GM21526 (cell line): ENCODE measurements around the gene GPHN.

Experiments
- ATAC-seq: cut with Tn5 transposase; IDR thresholded peaks from one replicate; pipeline ENCODE4 v1.9.1; 2021; ENCODE audit warnings: moderate library complexity; ENCODE audit not compliant: unreplicated experiment, low FRiP score

The GPHN gene

DNA sequence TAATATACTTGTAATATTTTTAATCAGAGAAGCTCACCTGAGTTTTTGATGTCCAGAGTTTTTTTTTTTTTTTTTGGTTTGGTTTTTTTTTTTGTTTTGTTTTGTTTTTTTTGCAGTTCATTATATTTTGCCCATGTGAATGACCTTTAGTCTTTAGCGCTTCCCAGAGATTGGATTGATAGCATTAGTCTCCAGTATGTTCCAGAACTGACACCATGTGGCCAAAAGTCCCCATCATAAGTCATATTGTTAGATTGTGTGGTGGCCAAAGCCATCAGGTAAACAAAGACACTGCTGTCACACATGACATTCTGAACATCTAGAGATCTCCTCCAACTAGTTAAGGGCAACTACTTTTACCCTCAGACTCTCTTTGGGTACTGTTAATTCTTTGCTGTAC lies 408.5 kb downstream of the GPHN start:
- ATAC-seq, result no peak

DNA sequence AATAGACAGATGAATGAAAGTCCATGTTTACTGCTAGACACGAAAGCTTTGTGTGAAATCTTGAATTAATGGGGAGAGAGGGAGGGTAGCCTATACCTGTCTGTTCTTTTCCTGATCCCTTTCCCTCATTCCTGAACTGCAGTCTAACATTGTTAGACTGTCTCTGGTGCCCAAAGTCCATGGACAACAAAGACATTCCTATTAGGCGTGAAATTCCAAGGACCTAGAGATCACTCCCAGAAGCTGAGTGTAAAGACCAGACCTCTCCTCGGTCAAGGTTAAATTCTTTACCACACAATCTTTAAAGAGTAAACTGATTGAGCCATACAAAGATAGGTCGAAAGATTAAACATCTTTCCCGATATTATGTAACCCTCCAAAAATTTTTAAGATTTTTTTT lies 410.6 kb downstream of the GPHN start:
- no peak for ATAC-seq

DNA sequence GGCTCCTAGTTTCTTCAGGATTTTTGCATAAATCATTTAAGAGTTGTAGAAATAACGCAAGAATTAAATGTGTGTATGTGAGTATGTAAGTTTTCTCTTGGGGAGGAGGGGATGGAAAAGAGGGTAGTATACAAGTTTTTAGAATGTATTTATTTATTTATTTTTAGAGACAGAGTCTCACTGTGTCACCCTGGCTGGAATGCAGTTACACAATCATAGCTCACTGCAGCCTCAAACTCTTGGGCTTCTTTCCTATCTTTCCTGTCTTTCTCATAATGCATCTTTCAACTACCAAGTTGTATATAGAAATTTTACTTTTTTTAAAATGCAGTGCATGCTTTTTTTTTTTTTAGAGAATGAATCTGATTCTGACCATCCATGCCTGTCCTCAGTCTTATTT lies 412.2 kb downstream of the GPHN start:
- no peak for ATAC-seq

DNA sequence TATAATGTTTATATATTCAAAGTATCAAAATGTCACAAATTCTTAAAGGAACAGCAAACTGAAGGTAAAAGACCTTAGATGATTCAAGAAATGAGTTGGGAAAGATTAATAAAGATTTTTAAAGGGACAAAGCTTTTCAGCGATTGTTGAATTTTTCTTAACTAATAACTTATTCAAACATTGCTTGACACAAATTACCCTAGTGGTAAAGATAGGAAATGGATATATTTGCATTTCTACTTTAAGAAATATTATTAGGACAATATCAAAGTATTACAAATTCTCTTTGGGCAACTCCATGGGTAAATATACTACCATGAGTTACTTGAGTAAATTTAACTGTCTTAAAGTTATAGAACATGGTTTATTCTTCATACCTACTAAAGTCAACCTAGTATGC lies 415.3 kb downstream of the GPHN start:
- no peak for ATAC-seq

DNA sequence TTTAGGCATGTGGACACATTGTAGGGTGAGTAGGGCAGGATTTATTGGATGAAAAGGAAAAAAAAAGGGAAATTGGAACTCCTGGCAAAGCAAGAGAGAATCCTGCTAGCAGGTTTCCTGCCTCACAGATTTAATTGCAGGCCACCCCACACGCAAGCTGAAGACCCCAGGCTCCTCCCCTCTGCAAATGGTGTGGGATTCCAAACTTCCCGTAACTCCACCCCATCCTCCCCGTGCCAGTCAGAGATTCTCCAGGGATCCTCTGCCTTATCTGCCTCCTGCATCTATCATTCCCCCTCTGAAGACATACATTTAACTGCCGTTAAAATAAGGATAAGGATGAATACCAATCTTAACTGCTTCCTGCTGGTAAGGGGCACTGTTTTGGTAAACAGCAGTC lies 431.5 kb downstream of the GPHN start:
- no peak for ATAC-seq

DNA sequence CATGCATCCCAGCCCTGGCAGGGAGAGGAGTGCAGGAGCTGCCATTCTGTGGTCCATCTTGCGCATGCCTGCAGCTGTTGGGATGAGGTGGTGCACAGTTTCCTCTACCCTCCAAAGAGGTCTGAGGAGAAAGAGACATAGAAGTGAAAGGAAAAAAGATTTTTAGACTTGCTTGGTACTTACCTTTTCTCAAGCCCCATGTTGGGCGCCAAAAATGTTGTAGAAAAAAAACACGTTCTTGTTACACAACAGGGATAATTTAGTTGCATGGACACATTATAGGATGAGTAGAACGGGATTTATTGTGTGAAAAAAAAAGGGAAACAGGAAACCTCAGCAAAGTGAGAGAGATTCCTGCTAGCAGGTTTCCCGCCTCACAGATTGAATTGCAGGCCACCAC lies 436.9 kb downstream of the GPHN start:
- ATAC-seq, result no peak

DNA sequence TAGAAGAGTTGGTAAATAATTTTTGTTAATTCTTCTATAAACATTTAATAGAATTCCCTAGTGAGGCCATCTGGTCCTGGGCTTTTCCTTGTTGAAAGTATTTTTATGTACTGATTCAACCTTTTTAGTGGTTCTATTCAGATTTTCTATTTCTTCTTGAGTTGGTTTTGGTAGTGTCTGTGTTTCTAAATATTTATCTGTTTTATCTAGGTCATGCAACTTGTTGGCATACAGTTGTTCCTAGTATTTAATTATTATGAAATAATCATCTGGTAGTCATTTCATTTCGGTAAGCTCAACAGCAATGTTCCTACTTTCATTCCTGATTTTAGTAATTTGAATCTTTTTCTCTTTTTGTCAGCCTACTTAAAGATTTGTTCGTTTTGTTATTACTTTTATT lies 447.2 kb downstream of the GPHN start:
- ATAC-seq, result no peak

DNA sequence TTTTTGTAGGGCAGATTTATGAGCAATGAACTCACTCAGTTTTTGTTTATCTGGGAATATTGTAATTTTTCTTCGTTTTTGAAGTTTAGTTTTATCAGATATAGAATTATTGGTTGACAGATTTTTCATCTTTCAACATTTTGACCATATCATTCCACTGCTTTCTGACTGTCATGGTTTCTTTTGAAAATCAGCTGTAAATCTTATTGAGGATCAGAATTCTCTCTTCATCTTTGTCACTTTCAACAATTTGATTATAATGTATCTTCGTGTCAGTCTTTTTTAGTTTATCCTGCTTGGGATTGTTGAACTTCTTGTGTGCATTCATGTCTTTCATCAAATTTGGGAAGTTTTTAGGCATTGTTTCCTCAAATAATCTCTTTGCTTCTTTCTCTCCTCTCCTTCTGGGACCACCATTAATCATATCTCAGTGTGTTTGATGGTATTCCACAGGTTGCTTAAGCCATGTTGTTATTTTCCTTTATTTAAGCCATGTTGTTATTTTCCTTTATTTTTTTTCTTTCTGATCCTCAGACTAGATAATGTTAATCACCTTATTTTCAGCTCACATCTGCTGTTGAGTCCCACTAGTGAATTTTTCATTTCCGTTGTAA lies 451.6 kb downstream of the GPHN start:
- ATAC-seq, result no peak

DNA sequence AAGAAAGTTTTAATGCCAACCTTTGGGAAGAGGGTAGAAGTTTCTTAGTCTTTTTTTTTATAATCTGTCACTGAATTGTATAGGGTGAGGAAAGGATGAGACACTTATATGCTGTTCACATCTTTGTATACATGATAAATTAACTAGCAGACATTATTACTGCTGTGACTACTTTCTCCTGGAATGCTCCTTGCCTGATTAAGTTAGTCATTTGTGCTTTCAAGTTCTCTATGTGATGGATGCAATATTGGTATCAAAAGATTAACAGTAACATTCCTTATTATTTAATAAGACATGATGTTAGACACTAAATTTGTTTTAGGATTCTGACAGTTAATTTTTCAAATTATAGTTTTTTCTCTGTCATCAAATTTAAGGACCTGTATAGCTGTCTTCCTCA lies 457.9 kb downstream of the GPHN start:
- no peak for ATAC-seq

DNA sequence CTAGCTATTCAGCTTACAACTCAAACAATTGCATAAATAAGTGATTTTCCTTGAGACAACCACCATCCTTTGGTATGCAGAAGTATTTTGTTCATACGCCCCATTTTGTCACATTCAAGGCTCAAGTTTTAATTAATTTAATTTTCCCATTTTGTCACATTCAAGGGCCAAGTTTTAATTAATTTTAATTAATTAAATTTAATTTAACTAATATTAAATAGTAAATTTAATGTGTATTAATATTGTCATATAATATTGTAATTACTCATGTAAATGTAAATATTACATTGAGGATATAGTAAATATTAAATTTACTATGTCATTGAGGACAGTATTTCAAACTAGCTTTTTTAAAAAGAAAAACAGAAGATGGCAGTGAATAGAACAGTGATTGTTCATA lies 464.5 kb downstream of the GPHN start:
- no peak for ATAC-seq

DNA sequence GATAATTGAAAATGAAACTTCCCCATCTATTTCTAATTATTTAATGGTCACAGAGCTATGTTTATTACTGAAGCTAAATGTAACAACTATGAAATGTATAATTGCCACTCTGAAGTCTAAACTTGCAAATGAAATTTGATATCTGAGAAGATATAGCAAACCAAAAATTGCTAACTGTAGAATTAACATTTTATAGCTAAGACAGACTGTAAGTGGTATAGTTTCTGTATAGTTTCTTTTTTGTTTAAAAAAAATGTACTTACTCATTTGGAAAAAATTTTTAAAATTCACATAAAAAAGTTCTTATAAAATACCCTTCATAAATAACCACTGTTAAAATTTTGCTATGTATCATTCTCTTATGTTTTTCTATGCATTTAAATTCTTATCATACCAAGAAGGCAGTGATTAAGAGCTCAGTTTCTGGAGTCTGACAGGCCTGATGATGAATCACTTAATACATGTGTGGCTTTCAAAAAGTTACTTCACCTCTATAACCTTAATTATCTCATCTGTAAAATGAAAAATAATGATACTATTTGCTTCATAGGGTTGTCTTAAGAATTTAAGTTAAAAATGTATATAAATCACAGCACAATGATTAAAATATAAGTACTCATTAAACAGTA lies 466.6 kb downstream of the GPHN start:
- no peak for ATAC-seq

DNA sequence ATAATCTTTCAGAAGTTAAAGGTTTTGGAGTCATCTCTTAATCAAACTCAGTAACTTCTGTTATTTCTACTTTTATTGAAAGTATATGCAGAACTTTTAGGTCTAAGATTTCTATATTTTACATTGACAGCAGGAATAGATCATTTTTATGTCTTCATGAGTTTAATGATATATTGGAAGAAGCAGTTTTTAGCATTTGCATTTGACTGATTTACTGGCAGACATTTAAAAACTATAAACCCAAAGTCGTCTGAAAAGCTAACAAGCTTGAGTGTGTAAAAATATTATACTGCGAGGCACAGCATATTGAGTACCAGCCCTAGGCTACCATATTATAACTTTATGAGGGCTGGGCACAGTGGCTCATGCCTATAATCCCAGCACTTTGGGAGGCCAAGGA lies 467.3 kb downstream of the GPHN start:
- ATAC-seq, result no peak

DNA sequence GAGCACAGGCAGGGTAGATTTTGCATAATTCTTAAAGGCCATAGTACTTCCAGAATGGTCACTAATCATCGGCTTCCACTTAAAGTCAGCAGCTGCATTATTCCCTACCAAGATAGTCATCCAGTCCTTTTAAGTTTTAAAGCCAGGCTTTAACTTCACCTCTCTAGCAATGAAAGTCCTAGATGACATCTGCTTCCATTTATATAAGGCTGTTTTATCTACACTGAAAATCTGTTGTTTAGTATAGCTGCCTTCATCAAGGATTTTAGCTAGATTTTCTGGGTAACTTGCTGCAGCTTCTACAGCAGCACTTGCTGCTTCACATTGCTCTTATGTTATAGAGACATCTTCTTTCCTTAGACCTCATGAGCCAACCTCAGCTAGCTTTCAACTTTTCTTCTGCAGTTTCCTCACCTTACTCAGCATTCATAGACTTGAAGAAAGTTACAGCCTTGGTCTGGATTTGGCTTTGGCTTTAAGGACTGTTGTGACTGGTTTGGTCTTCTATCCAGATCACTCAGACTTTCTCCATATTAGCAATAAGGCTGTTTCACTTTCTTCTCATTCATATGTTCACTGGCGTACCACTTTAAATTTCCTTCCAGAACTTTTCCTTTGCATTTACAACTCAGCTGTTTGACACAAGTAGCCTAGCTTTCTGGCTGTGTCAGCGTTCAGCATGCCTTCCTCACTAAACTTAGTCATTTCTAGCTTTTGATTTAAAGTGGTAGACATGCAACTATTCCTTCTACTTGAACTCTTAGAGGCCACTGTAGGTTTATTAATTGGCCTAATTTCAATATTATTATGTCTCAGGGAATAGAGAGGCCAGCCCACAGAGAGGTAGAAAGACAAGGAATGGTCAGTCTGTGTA lies 471.4 kb downstream of the GPHN start:
- ATAC-seq, result no peak

DNA sequence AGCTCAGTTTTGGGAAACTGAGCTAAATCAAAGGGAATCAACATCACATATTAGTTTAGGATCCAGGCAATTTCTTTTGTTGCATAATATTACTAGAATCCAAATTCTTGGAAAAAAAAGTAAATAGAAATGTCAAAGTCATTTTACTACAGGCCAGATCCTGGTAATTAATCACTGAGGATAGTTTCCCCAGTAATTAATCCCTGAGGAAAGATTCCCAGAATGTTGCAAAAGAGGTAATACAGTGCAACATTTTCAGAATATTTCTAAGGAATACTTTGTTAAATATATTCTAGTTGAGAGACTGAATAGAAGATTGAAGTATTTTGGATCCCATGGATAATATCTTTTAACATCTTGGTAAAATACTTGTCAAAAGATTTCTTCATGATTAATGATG lies 474.3 kb downstream of the GPHN start:
- ATAC-seq, result no peak

DNA sequence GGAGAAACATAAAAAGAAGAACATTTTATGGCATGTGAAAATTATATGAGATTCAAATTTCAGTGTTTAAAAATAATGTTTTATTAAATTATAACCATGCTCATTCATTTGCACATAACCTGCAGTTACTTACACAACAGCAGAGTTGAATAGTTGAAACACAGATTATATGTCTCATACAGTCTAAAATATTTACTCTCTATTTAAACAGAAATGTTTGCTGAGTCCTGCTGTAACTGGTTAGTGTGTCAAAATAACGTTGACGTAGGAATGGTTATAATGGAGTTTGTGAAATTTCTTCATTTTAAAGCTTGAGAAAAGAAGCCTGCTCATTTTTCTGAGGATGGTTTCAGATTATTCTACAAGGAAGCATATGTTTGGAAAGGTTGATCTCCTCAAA lies 484.8 kb downstream of the GPHN start:
- no peak for ATAC-seq

DNA sequence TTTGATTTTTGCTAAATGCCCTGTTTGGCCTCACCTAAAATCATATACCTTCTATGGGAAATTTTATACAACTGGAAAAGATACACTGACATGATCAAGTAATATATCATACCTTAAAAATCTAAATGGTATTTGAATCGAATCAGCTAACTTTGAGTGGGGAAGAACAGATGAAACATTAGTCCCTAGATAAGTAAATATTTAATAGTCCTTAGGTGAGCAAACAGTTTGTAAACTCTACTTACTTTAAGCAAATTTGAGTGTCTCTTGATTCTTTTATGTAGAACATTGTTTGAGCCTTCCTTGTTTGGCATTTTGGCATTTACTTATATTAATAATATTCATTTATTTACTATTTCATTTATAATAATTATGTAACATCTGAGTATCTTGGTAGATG lies 485.6 kb downstream of the GPHN start:
- ATAC-seq, result no peak

DNA sequence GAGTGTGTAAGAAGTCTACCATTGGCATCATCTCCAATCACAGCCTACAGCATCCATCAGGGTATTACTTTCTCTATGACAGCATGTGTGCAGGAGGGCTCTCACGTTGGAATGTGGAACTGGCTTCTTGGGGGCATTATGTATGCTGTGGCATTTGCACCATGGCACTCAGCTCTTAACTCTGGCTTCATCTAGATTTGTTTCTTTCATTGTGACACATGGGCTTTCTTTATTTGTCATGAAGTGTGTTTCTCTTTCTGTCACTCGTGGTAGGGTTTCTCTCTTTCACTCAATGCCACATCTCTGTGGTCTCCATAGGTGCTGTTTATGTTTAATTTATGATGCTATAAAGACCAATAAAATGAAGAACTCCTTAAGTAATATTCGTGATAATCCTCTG lies 490.1 kb downstream of the GPHN start:
- no peak for ATAC-seq

DNA sequence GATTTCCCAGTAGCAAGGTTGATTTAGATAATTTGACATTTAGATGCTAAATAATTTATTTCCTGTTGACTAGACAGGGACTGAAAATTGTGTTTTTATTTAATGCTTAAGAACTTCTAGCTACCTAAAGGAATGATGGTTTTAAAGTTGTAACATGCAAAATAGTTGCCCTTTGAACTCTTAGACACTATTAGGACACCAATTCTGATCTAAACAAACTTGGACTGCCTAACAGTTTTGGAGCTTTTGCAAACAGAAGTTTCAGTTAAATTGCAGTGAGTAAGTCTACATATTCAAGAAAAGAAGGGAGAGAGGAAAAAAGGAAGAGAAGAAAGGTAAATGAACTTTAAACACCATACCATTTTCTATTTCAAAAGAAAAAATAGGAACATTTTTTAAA lies 492.0 kb downstream of the GPHN start:
- no peak for ATAC-seq

DNA sequence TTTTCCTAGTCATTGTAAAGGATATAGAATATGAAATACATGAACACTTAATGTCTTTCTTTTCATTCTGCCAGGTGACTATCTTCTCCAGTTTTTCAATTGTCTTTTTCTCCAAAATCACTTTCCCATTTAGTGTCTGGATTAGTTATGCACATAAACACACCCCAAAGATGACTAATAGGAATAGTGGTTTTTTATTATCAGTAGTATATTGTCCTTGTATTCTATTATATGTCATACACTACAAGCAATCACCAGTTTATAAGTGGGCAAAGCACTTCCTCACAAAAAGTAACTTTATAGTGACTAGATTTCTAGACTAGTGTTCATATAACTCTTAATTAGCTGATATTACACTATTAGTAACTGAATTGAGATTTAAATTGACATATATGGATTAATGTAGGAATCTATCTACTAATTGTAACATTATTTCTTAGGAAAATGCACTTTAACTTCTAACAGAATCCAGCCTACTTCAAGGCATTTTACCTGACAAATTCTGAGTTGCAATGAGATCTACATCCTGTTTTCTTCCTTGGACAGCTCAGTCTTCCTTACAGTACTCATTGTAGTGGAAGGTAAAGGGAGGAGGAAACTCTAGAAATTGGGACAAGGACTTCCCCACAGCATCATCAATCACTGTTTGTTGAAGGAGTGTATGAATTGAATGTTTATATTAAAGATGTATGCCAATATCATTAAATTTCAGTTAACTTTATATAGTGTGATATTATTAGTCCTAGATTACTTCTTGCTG lies 495.2 kb downstream of the GPHN start:
- ATAC-seq, result no peak

DNA sequence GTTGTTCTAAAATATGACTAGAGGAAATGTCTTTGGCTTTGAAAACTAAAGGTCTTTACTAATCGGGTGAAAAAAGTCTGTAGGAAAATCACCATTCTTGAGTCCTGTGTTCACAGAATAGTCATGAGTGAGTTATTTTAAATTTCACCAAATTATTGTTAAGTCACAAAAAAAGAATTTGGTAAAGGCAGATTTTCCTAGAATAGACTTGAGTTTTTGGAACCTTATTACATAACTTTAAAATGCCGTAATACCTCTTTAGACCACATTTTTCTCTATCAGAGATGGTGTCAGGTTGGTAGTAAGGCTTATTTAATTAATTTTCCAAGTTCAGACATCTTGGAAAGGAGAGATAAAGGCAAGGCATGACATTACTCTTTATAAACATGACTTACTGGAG lies 496.6 kb downstream of the GPHN start:
- ATAC-seq, result no peak

DNA sequence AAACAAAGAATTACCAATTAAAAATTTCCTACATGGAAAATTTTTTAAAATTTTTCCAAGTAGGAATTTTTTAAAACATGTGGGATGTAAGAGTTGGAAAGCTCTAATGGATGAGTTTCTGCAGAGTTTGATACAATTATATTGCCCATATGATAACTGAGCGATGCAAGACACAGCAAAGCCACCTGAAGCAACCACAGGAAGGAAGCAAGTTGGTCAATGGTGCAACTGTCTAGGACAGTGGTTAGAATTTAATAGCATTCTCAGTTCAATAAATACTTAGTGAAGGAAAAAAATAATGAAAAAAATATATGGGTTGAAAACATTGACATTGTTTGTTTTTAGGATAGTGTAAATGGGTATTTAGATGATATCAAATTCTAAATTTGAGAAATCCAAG lies 502.7 kb downstream of the GPHN start:
- no peak for ATAC-seq
